ENCODE data around the gene GPX2.

The GPX2 gene

GRCh38 chr14:64974563-64974962 is 32.0 kb upstream of the GPX2 start:
- TF ChIP-seq, protein P1, sequence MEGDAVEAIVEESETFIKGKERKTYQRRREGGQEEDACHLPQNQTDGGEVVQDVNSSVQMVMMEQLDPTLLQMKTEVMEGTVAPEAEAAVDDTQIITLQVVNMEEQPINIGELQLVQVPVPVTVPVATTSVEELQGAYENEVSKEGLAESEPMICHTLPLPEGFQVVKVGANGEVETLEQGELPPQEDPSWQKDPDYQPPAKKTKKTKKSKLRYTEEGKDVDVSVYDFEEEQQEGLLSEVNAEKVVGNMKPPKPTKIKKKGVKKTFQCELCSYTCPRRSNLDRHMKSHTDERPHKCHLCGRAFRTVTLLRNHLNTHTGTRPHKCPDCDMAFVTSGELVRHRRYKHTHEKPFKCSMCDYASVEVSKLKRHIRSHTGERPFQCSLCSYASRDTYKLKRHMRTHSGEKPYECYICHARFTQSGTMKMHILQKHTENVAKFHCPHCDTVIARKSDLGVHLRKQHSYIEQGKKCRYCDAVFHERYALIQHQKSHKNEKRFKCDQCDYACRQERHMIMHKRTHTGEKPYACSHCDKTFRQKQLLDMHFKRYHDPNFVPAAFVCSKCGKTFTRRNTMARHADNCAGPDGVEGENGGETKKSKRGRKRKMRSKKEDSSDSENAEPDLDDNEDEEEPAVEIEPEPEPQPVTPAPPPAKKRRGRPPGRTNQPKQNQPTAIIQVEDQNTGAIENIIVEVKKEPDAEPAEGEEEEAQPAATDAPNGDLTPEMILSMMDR (IDR thresholded peaks at IDR 0.05) = no peak

GRCh38 chr14:64973826-64974225 is 31.3 kb upstream of the GPX2 start:
- TF ChIP-seq, protein P1 (IDR thresholded peaks at IDR 0.05) = no peak

- TF ChIP-seq, protein P1 (IDR thresholded peaks at IDR 0.05) = no peak
Observed at GRCh38 chr14:64973026-64973442, 30.5 kb upstream of the GPX2 start.

GRCh38 chr14:64971943-64972791 is 29.6 kb upstream of the GPX2 start, which contains the start of gene RAB15:
RAB15 (minus strand) TSS chr14:64972336; CDS start chr14:64972076, 260 bp downstream.
- TF ChIP-seq, protein P1 (IDR thresholded peaks at IDR 0.05) = no peak

GRCh38 chr14:64971491-64971942 is 29.0 kb upstream of the GPX2 start:
- TF ChIP-seq, protein P1 (IDR thresholded peaks at IDR 0.05) = no peak

DNA sequence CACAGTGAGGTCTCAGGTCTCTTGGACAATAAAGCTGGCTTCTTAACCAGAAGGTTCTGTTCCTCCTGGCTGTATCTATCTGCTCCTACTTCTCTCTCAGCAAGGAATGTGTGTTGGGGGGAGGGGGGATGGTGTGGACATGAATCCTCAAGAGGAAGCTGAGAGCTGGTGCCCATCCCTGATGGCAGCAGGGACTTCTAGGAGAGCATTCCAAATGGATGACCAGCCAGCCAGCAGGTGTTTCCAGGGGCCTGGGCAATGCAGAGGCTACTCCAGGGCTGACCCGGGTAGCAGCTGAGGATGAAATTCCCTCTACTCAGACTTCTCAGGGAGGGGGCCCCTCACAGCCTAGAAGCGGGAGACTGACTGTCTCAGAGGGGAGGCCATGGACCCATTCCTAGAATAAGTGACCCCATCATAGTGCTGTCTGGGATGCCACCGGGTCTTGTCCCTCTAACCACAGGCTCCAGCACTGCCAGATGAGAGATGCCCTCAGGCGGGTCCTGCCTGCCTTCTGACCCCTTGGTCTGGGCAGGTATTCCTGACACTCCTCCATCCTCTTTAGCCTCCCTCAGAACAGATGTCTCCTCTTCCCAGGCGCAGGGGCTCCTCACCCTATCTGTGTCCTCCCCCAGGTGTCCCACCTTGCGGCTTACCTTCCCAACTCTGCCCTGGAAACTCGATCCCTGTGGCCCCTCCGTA is 28.4 kb upstream of the GPX2 start:
- TF ChIP-seq, protein P1 (IDR thresholded peaks at IDR 0.05) = no peak

GRCh38 chr14:64970041-64970440 is 27.5 kb upstream of the GPX2 start:
- TF ChIP-seq, protein P1 (IDR thresholded peaks at IDR 0.05) = no peak
